ENCODE results near the gene MUSK.

Gene MUSK

DNA sequence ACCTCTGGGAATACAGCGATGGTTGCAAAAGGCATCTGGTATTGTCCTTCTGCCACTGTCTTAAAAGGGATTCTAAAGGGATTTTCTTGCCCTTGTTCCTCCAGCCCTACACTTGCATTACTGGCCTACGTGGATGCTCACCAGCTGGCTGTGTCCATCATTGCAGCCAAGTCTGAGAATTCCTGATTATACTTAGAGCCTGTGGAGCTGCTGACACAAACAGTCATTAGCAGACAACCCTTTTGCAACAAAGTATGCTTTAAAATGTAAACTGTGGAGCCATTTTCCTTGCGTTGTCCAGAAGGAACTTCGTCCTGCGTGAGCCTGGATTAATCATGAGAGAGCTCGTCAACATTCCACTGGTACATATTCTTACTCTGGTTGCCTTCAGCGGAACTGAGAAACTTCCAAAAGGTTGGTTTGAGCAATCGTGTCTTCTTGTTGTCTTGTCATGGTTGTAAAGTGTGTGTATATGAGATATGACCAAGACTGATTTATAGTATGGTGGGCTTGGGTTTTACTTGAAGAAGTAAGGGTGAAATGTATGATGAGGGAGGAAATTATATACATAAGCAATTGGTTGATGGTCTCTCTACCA is at the start of gene MUSK:
Gene MUSK, plus strand, starts transcription at position 222 of the 598 bp plus-strand sequence. Its CDS starts 114 bp downstream, at position 336.
- no peak within 1 kb of the TSS for H3K27ac ChIP-seq
- no peak within 1 kb of the TSS for H3K9ac ChIP-seq
- H3K4me3 ChIP-seq (ENCODE audit: low read depth, low read length): no peak within 1 kb of the TSS
- no peaks in the 10 kb centered on the region for H3K27me3 ChIP-seq (ENCODE audit: control insufficient read depth, insufficient read depth, low read length)
- H3K4me2 ChIP-seq (ENCODE audit: low read length): no peak within 1 kb of the TSS
- no peaks in the 10 kb centered on the region for H3K4me1 ChIP-seq
- H3K79me2 ChIP-seq: no peaks in the 10 kb centered on the region
- no peaks in the 10 kb centered on the region for H3K9me3 ChIP-seq (ENCODE audit: control insufficient read depth, low read length)
- no peaks in the 10 kb centered on the region for H3K36me3 ChIP-seq (ENCODE audit: control insufficient read depth, insufficient read depth, low read length)
- no peak within 1 kb of the TSS for H2AFZ ChIP-seq
- TF ChIP-seq, protein P1, sequence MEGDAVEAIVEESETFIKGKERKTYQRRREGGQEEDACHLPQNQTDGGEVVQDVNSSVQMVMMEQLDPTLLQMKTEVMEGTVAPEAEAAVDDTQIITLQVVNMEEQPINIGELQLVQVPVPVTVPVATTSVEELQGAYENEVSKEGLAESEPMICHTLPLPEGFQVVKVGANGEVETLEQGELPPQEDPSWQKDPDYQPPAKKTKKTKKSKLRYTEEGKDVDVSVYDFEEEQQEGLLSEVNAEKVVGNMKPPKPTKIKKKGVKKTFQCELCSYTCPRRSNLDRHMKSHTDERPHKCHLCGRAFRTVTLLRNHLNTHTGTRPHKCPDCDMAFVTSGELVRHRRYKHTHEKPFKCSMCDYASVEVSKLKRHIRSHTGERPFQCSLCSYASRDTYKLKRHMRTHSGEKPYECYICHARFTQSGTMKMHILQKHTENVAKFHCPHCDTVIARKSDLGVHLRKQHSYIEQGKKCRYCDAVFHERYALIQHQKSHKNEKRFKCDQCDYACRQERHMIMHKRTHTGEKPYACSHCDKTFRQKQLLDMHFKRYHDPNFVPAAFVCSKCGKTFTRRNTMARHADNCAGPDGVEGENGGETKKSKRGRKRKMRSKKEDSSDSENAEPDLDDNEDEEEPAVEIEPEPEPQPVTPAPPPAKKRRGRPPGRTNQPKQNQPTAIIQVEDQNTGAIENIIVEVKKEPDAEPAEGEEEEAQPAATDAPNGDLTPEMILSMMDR (IDR thresholded peaks at IDR 0.05): no peak

DNA sequence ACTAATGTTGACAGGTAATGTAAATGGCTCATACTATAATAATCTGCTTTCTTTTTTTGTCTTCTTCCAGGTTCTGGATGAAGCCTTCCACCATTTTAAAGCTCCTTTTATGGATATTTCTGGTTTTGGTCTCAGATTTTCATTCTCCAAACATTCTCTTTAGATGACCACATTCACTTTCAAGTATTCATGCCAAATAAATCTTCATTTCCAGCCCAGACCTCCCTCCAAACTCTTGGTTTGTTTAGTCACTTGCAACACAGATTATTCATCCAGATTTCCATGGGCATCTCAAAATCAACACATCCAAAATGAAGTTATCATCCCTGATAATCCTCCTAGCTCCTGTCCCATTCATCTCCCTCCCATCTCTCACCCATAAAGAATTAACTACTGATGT is 48.8 kb upstream of the MUSK start:
- H3K27me3 ChIP-seq (ENCODE audit: control insufficient read depth, insufficient read depth, low read length): no peaks in the 10 kb centered on the region
- TF ChIP-seq, protein P1 (IDR thresholded peaks at IDR 0.05): no peak
- H3K79me2 ChIP-seq: no peaks in the 10 kb centered on the region
- H3K27ac ChIP-seq: no peak overlapping the region
- no peaks in the 10 kb centered on the region for H3K36me3 ChIP-seq (ENCODE audit: control insufficient read depth, insufficient read depth, low read length)
- H3K4me2 ChIP-seq (ENCODE audit: low read length): no peak overlapping the region
- no peak overlapping the region for H3K4me3 ChIP-seq (ENCODE audit: low read depth, low read length)
- no peak overlapping the region for H2AFZ ChIP-seq
- H3K9ac ChIP-seq: no peak overlapping the region
- no peaks in the 10 kb centered on the region for H3K4me1 ChIP-seq
- H3K9me3 ChIP-seq (ENCODE audit: control insufficient read depth, low read length): no peaks in the 10 kb centered on the region

DNA sequence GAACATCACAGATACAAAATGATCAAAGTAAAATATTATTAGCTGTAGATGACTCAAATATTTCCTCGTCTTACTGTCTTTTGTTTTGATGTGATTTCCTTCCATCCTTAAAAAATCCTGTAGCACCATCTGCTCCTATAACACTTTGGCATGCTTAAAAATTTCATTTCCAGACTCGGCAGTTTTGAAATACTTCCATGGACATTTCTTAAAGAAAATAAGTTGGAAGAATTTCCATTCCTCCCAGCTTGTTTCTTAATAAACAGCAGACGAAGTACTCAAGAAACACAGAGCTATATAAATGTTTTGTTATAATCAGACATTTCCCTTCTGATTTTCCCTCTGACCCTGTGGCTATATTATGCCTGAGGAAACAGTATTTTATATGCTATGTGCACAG is 47.9 kb upstream of the MUSK start:
- TF ChIP-seq, protein P1 (IDR thresholded peaks at IDR 0.05): no peak
- H3K4me1 ChIP-seq: no peaks in the 10 kb centered on the region

DNA sequence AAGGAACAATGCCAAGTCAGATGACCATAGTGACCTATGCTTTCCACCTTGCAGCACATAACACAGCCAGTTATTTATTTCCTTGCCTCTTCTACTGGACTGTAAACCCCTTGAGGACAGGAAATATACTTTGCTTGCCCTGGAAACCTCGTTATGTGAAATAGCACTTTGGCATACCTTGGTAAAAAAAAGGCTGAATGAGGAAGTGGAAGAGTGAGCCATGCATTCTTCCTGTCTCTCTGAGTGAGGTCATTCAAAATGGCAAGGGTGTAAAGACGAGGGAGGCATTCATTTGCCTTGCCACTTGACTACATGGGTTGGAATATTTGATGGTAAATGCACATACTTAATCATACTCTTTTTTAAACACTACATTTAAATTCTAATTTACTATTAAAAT is 46.2 kb upstream of the MUSK start:
- Histone ChIP-seq H3K4me1 (no peaks in the 10 kb centered on the region), H2AFZ (no peak overlapping the region), H3K4me3 (ENCODE audit: low read depth, low read length) (no peak overlapping the region), H3K36me3 (ENCODE audit: control insufficient read depth, insufficient read depth, low read length) (no peaks in the 10 kb centered on the region), H3K79me2 (no peaks in the 10 kb centered on the region), H3K9me3 (ENCODE audit: control insufficient read depth, low read length) (no peaks in the 10 kb centered on the region), H3K27me3 (ENCODE audit: control insufficient read depth, insufficient read depth, low read length) (no peaks in the 10 kb centered on the region), H3K4me2 (ENCODE audit: low read length) (no peak overlapping the region), H3K27ac (no peak overlapping the region), H3K9ac (no peak overlapping the region)
- TF ChIP-seq, protein P1 (IDR thresholded peaks at IDR 0.05): no peak

More for the DNA sequence above, 47.9 kb upstream of the MUSK start:
- Histone ChIP-seq H3K79me2 (no peaks in the 10 kb centered on the region), H3K27ac (no peak overlapping the region), H3K36me3 (ENCODE audit: control insufficient read depth, insufficient read depth, low read length) (no peaks in the 10 kb centered on the region), H3K4me2 (ENCODE audit: low read length) (no peak overlapping the region), H3K9me3 (ENCODE audit: control insufficient read depth, low read length) (no peaks in the 10 kb centered on the region), H2AFZ (no peak overlapping the region), H3K4me3 (ENCODE audit: low read depth, low read length) (no peak overlapping the region), H3K9ac (no peak overlapping the region), H3K27me3 (ENCODE audit: control insufficient read depth, insufficient read depth, low read length) (no peaks in the 10 kb centered on the region)

DNA sequence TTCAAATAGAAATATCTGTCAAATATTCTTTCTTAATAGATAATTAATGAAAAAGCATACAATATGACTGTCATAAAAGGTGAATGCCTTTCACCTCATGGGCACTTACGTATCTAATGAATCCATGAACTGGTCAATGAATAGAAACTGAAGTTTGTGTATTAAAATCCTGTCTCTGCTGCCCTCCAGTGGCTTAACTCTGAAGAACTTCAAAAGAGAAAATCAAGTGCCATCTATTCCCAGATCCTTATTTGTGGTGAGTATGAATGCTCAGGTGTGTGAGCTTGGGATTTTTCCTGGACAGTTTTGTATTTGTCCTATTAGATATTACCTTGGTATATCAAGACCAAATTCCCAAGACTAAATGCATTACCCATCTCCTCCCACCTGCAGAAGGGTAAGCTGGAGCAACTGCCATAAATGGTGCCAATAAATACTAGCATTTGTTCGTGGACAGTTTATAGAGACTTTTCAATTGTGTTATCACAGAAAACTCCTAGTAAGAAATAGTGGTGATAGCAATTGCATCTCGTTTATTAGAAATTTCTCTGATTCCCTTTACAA is 45.0 kb upstream of the MUSK start:
- Histone ChIP-seq H3K4me1 (no peaks in the 10 kb centered on the region), H3K79me2 (no peaks in the 10 kb centered on the region), H3K9me3 (ENCODE audit: control insufficient read depth, low read length) (no peaks in the 10 kb centered on the region), H2AFZ (no peak overlapping the region), H3K27me3 (ENCODE audit: control insufficient read depth, insufficient read depth, low read length) (no peaks in the 10 kb centered on the region), H3K36me3 (ENCODE audit: control insufficient read depth, insufficient read depth, low read length) (no peaks in the 10 kb centered on the region), H3K9ac (no peak overlapping the region), H3K4me2 (ENCODE audit: low read length) (no peak overlapping the region), H3K4me3 (ENCODE audit: low read depth, low read length) (no peak overlapping the region), H3K27ac (no peak overlapping the region)
- TF ChIP-seq, protein P1 (IDR thresholded peaks at IDR 0.05): peak; percentile 29

All from parathyroid adenoma (tissue), 2 donors.